NCI-H128 (cell line): ENCODE data around the gene VSTM4.

Experiments
- DNase-seq: peaks from one replicate; lab custom pipeline; 2025; ENCODE audit not compliant: unreplicated experiment; lab: John Stamatoyannopoulos, UW

VSTM4 gene

DNA sequence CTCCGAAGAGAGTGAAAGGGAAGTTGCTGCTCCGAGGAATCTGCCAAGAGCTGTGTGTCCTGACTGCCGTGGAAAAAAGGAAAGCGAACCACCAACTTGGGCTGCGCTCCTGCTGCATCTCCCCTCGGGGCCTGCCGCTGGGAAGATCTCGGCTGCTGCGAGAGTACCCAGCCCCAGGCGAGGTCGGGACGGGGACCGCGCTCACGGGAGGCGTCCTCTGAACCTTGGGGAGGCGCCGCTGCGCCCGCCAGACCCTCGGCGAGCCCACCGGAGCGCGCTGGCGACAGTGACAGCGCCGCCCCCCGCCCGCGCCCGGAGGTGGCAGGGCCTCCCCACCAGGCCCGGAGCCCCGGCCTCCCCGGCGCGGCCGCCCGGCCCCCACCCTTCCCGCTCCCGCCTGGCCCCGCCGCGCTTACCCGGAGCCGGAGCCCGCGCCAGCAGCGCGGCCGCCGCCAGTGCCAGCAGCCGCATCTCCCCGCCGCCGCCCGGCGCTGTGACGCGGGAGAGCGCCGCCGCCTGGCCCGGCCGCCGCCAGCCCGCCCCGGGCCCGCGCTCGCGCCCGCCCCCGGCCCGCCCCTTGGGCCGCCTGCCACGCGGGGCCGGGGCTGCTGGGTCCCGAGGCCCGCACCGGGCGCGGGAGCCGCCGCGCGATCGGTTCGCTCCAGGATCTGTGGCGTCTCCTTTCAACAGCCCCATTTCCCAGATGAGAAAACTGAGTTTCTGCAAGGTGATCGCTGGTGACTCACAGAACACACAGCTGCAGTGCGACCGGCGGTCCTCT, at the start of gene VSTM4:
VSTM4 (minus strand) TSS at position 508 of the 781 bp plus-strand sequence; CDS start at position 471, 37 bp downstream.
- DNase-seq = no peak

GRCh38 chr10:49164559-49165188, 49.4 kb upstream of the VSTM4 start:
- DNase-seq = no peak

GRCh38 chr10:49163741-49164140, 48.4 kb upstream of the VSTM4 start:
- DNase-seq = no peak

DNA sequence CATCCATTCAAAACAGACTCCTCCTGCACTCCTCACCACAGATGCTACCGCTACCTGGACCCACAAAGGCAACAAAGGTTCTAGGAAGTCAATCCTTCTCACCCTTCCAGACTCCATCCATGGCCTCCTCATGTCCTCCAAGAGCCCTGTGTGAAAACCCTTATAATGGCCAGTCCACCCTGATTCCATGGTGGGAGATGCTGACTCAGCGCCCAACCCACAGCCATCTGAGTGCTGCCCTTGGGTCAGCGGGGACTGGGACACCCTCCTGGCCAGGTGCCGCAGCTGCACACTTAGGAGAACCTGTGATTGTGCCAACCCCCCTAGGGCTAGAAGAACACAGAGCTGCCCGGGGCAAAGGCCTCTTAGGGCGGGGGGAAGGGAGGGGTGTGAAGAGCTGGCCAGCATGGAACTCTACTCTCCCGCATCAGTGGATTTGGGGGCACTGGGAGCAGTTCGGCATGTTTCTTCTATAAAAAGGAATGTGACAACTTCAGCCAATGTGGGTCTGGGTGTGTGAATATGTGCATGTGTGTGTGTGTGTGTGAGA, 47.5 kb upstream of the VSTM4 start:
- no peak for DNase-seq

DNA sequence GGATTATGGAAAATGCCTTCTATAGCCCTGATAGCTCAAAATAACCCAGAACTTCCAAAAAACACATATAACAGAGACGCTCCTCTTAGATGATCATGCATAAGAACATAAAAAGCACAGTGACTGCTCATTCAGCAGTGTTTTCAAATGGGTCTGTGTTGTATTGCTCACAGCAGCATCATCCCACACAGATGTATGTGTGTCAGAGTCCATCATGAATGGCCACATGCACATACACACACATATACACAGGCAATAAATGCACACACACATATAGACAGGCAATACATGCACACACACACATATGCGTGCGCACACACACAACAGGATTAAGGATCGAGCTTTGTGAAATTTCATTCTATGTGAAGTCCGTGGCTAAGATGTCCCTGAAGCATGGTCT, 46.7 kb upstream of the VSTM4 start:
- no peak for DNase-seq

GRCh38 chr10:49161411-49161997, 46.2 kb upstream of the VSTM4 start:
- DNase-seq = no peak

DNA sequence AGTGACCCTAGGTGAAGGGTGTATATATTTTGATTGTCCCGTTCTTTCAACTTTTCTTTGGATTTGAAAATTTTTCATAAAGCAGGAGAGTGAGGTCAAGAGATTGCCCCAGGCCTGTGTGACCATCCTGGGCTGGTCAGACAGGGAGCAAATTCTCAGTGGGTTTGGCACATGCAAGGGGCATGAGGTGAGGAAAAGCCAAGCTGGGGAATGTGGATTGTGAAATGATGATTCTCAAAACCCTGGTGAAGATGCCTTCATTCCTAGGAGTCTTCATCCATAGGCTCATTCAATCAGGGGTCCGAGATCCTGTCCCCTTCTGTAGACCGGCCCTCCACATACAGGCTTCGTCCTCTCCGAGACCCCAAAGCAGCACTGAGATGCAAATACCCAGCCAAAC, 45.5 kb upstream of the VSTM4 start:
- DNase-seq = no peak

DNA sequence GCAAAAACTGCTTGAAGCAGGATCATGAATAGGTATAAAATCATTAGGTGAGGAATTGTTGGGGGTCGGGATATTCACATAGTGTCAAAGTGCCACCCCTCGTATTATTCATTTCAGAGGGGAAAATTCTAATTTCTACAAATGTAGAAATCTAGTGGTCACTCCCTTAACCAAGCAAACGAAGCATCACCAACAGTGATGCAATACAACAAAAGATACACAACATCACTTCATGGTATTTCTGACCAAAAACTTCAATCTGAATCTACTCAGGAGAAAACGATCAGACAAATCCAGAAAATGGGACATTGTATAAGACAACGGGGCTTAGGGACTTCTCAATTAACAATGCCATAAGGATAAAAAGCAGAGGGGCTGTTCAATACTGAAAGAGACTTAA, 44.8 kb upstream of the VSTM4 start:
- no peak for DNase-seq

DNA sequence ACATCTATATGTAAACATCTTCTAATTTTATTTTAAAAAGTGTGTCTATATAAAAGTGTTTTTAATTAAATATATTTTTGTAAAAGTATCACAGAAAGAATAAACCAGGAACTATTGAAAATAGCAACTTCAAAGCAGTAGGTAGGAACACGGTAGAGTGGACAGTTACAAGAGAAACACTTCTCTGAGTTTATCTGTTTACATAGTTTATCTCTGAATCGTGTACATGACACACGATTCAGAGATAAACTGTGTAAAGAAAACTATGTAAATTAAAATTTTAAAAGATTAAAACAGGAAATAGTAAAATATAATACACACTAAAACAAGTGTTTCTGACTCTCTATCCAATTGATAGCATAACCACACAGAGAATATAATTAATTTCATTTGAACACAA, 43.6 kb upstream of the VSTM4 start:
- DNase-seq = no peak

- no peak for DNase-seq
These were observed 43.1 kb upstream of the VSTM4 start for GRCh38 chr10:49158404-49158803.

- DNase-seq = no peak
These were observed 41.9 kb upstream of the VSTM4 start for GRCh38 chr10:49157229-49157628.

DNA sequence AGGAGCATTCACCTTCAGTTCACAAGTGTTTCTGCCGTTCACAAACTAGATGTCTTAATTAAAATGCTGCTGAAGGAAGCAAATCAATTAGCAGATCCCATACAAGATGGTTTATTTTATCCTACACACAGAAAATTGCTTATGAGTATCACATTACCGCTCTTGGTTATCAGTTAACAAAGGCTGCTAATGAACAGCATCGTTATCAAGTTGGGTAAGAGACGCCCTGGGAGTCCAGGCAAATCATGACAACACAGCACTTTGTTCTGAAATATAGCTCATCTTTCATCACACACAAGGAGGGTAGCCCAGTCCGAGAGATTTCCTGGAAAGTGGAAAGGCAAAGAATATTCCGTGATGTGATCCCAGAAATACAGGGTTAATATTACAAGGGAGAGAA, 39.3 kb upstream of the VSTM4 start:
- no peak for DNase-seq

GRCh38 chr10:49153971-49154370, 38.6 kb upstream of the VSTM4 start:
- no peak for DNase-seq

DNA sequence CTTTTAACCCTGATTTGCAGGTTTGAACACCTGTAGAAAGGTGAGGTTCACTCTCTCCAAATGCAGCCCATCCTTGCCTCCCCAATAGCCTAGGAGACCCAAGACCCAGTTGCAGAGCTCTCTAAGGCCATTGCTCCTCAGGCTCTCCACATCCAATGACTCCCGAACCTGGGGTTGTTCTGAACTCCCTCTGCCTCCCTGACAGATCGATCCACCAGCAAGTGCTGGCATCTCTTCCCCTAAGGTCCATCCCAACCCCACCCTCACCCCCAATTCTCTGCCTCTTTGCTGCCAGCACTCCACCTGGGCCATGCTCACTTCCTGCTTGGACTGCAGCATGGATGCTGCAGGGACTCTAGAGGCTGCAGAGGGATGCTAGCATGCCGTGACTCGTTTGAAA, 37.8 kb upstream of the VSTM4 start:
- DNase-seq = no peak

- no peak for DNase-seq
These were observed 37.3 kb upstream of the VSTM4 start for GRCh38 chr10:49152663-49153062.

DNA sequence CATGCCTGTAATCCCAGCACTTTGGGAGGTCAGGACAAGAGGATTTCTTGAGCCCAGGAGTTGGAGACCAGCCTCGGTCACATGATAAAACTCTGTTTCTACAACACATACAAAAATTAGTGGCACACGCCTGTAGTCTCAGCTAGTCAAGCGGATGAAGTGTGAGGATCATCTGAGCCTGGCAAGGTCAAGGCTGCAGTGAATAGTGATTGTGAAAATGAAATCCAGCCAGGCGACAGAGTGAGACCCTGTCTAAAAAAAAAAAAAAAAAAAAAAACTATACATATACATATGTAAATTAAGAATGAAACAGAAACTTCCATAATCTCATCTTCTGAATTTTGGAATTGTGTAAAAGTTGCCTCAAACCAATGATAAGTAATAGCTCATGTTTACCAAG, 36.7 kb upstream of the VSTM4 start:
- DNase-seq = no peak

DNA sequence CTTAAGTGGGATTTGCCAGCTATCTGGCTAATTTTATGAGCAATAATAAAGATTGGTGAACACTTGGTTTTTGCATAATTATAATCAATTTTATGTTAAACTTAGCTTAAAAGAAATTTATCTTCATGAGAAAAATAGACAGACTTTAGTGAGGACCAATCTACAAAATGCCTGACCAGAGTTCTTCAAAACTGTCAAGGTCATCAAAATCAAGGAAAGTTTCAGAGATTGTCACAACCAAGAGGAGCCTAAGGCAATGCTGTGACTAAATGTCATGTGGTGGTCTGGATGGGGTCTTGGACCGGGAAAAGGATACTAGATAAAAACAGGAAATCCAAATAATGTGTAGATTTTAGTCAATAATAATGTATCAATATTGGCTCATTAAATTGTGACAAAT, 36.2 kb upstream of the VSTM4 start:
- DNase-seq = no peak

- DNase-seq = no peak
These were observed 35.7 kb upstream of the VSTM4 start for GRCh38 chr10:49151025-49151445.

GRCh38 chr10:49150426-49150825, 35.1 kb upstream of the VSTM4 start:
- no peak for DNase-seq

DNA sequence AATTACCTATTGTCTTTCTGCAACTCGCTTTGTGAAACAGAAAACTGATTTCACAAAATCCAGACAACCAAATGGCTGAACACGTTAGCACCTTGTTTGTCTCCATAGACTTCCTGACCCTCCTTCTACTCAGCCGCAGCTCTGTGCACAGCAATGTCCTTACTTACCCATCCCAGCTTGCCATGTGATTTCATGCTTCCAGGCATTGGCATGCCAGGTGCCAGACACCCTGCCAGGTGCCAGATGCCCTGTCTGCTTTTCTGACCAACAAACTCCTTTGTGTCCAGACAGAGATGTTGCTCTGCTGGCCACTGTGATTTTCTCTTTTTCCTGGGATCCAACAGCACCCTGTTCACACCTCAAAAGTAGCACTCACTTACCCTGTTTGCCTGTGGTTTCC, 34.6 kb upstream of the VSTM4 start:
- no peak for DNase-seq

GRCh38 chr10:49144058-49144720, 28.9 kb upstream of the VSTM4 start:
- DNase-seq = no peak

DNA sequence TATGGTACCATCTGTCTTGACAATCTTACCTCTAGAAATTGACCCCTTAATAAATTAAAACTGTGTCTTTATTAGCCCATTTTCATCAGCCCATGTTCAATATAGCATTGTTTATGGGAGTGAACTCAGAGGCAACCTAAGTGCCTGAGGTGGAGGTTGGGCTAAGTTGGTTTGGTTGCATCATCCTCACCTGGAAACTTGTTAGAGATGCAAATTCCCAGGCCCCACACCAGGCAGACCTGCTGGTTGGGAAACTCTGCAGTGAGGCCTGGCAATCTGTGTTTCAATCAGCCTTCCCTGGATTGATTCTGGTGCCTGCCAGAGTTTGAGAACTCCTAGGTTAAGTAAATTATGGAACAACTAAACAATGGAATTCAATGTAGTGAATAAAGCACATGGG, 27.9 kb upstream of the VSTM4 start:
- DNase-seq = no peak
